Endothelial cell of umbilical vein (primary cell): Measurements from ENCODE around the gene TFCP2. TPM values are rescaled to one million over a fixed set of nuclear protein-coding genes. Genes with fewer than 3 reads are reported as not detected.

ENCODE experiments used
- BruUV-seq: library from RNA; stranded (reverse); fragments of 400-500 nt; replicated peaks from 2 replicates; lab custom pipeline; 2021; lab: Mats Ljungman, UMichigan
- CTCF ChIA-PET: fragments of 300-600, 350-600 bp; sonication (Branson Sonifier 250); formaldehyde crosslinking; loops from one replicate; lab custom pipeline; 2021; ENCODE audit warnings: antibody characterized with exemption, inconsistent platforms; lab: Charles Lee
- POLR2A ChIA-PET: fragments of 300-600, 350-600 bp; sonication (Branson Sonifier 250); formaldehyde crosslinking; loops from one replicate; lab custom pipeline; 2021; ENCODE audit warnings: antibody characterized with exemption, inconsistent platforms; lab: Charles Lee
- DNase-seq: peaks from one replicate; pipeline ENCODE4 v3.0.0-alpha.2; 2011; ENCODE audit warnings: low read depth, low spot score
- FAIRE-seq: peaks from 2 replicates; lab custom pipeline; 2011; peaks lifted over from hg19 to GRCh38; lab: Jason Lieb, UNC
- H2AFZ ChIP-seq: 2 replicates; pipeline ENCODE4 v1.6.0; 2012; ENCODE audit warnings: low read depth, low read length, control low read depth, inconsistent platforms
- H3K27ac ChIP-seq: 2 replicates; pipeline ENCODE4 v1.5.1; 2011; ENCODE audit warnings: low read depth, mild to moderate bottlenecking, control low read depth, low read length, moderate library complexity; ENCODE audit not compliant: insufficient read depth
- H3K27me3 ChIP-seq, 2 experiments: 2 replicates each; pipeline versions ENCODE4 v1.6.0 to v1.6.1; 2011; ENCODE audit warnings: low read length in 2 of 2, mixed read lengths in 1 of 2; ENCODE audit not compliant: control insufficient read depth in 2 of 2, insufficient read depth in 2 of 2
- H3K36me3 ChIP-seq, 2 experiments: 2 replicates in 1 of 2; 3 replicates in 1 of 2; pipeline ENCODE4 v1.5.1; 2011; ENCODE audit warnings: low read length in 2 of 2, mild to moderate bottlenecking in 1 of 2, moderate library complexity in 1 of 2; ENCODE audit not compliant: control insufficient read depth in 2 of 2, insufficient read depth in 2 of 2; ENCODE audit errors: extremely low read depth in 1 of 2
- H3K4me1 ChIP-seq: 3 replicates; pipeline ENCODE4 v1.5.1; 2011; ENCODE audit warnings: mild to moderate bottlenecking, low read length; ENCODE audit not compliant: control insufficient read depth, insufficient read depth; ENCODE audit errors: extremely low read depth
- H3K4me2 ChIP-seq: 2 replicates; pipeline ENCODE4 v1.6.1; 2011; ENCODE audit warnings: low read length, control low read depth, mixed read lengths; ENCODE audit not compliant: insufficient read depth
- H3K4me3 ChIP-seq, 3 experiments: fragments of 200-600 bp in 1 of 3; sonication (generic), shearing (Covaris generic) in 1 of 3; replicated peaks in 1 of 3; 2 replicates each; pipeline ENCODE4 v1.5.1; 2011 to 2016; ENCODE audit warnings: control low read depth in 3 of 3, low read length in 3 of 3, mild to moderate bottlenecking in 2 of 3, inconsistent platforms in 1 of 3, low read depth in 1 of 3, moderate library complexity in 1 of 3; ENCODE audit not compliant: insufficient read depth in 1 of 3
- H3K79me2 ChIP-seq: 2 replicates; pipeline ENCODE4 v1.6.0; 2012; ENCODE audit warnings: low read length, inconsistent platforms; ENCODE audit not compliant: control insufficient read depth, insufficient read depth
- H3K9ac ChIP-seq: replicated peaks from 2 replicates; pipeline ENCODE3; 2011; ENCODE audit warnings: low read length, control low read depth; ENCODE audit not compliant: insufficient read depth; ENCODE audit errors: extremely low read depth
- H3K9me1 ChIP-seq: replicated peaks from 3 replicates; pipeline ENCODE4 v1.6.0; 2011; ENCODE audit warnings: mild to moderate bottlenecking, low read length; ENCODE audit not compliant: control insufficient read depth, insufficient read depth; ENCODE audit errors: extremely low read depth
- H3K9me3 ChIP-seq: replicated peaks from 2 replicates; pipeline ENCODE4 v1.5.1; 2012; ENCODE audit warnings: low read length, inconsistent platforms; ENCODE audit not compliant: control insufficient read depth, insufficient read depth
- H4K20me1 ChIP-seq: replicated peaks from 2 replicates; pipeline ENCODE3; 2011; ENCODE audit warnings: mild to moderate bottlenecking, low read length; ENCODE audit not compliant: control insufficient read depth, insufficient read depth; ENCODE audit errors: extremely low read depth
- EZH2 ChIP-seq: IDR thresholded peaks from 2 replicates; pipeline ENCODE4 v1.6.1; 2012; ENCODE audit warnings: borderline replicate concordance, low read depth, mild to moderate bottlenecking, moderate library complexity, low read length, inconsistent platforms; ENCODE audit not compliant: severe bottlenecking
- FOS ChIP-seq: IDR thresholded peaks from 2 replicates; pipeline ENCODE4 v1.6.1; 2011; ENCODE audit warnings: mild to moderate bottlenecking, low read length, moderate library complexity, borderline replicate concordance; ENCODE audit not compliant: insufficient read depth
- GATA2 ChIP-seq: IDR thresholded peaks from 2 replicates; pipeline ENCODE4 v1.7.0; 2011; ENCODE audit warnings: low read depth, mild to moderate bottlenecking, moderate library complexity, mixed read lengths, low read length; ENCODE audit not compliant: insufficient read length, insufficient read depth
- JUN ChIP-seq: IDR thresholded peaks from 2 replicates; pipeline ENCODE4 v1.6.1; 2011; ENCODE audit warnings: borderline replicate concordance, low read depth; ENCODE audit not compliant: insufficient read length, insufficient read depth
- MYC ChIP-seq: IDR thresholded peaks from one replicate; pipeline ENCODE4 v1.6.1; 2011; ENCODE audit warnings: mild to moderate bottlenecking, low read depth, low read length
- POLR2A ChIP-seq: IDR thresholded peaks from 2 replicates; pipeline ENCODE4 v1.6.1; 2012; ENCODE audit warnings: low read depth, mild to moderate bottlenecking, control low read depth, low read length
- POLR2AphosphoS5 ChIP-seq: IDR thresholded peaks from 2 replicates; pipeline ENCODE4 v1.6.1; 2012; ENCODE audit warnings: low read depth, mild to moderate bottlenecking, control low read depth, low read length, moderate library complexity; ENCODE audit not compliant: insufficient read depth
- dilution Hi-C: fragments of 300-500 bp; cut with MboI; formaldehyde crosslinking; loops from one replicate; pipeline ENCODE4 v1.15.0; 2019; ENCODE audit warnings: low sequenced_read_pairs; ENCODE audit not compliant: extremely low pct_ligation_motif_present
- intact Hi-C: fragments of 100-400 bp; cut with micrococcal nuclease; formaldehyde crosslinking; loops from one replicate; pipeline ENCODE4 v1.10.0; 2022
- polyA plus RNA-seq, 4 experiments: library from polyadenylated mRNA; depleted of rRNA in 3 of 4; stranded (reverse) in 3 of 4; unstranded in 1 of 4; fragments of >200 nt; gene quantifications; 2 replicates each; pipeline versions ENCODE4 v1.2.1 to v1.2.3, GENCODE V29; 2011 to 2012; ENCODE audit warnings: missing spikeins in 1 of 4
- total RNA-seq: library from RNA; stranded (reverse); gene quantifications from 2 replicates; pipeline ENCODE4 v1.2.3, GENCODE V29; 2021
- TF ChIP-seq, protein P1 (sequence below), 2 donors: IDR thresholded peaks; 1 replicate in 1 of 2; 2 replicates in 1 of 2; pipeline ENCODE4 v1.5.1; 2011; ENCODE audit warnings: low read length in 2 of 2, mild to moderate bottlenecking in 2 of 2, moderate library complexity in 2 of 2, control low read depth in 1 of 2, inconsistent platforms in 1 of 2, low read depth in 1 of 2; ENCODE audit not compliant: insufficient read depth in 1 of 2; ENCODE audit errors: extremely low read depth in 1 of 2
- TF ChIP-seq, protein P2 (sequence below): IDR thresholded peaks from 2 replicates; pipeline ENCODE4 v1.6.1; 2011; ENCODE audit not compliant: insufficient read depth, insufficient read length

The TFCP2 gene
- total and polyA plus RNA-seq, 2 donors (not counting 3 experiments of a cell fraction or from before 2014, with no cell fraction given) = 10.2 to 28.6 TPM

GRCh38 chr12:51150777-51151176, 22.2 kb downstream of the TFCP2 start:
- FAIRE-seq = no peak
- DNase-seq = no peak
- Histone ChIP-seq H3K9ac (no peak overlapping the region), H3K4me3 (no peak overlapping the region), H3K4me1 (no peaks in the 10 kb centered on the region), H3K9me3 (no peaks in the 10 kb centered on the region), H3K27me3 (no peaks in the 10 kb centered on the region), H4K20me1 (no peaks in the 10 kb centered on the region), H3K9me1 (no peaks in the 10 kb centered on the region), H3K4me2 (no peak overlapping the region), H3K36me3 (no peaks in the 10 kb centered on the region), H3K79me2 (peaks cover 6% of the 10 kb centered on the region), H3K27ac (no peak overlapping the region), H2AFZ (no peak overlapping the region)
- ChIA-PET CTCF (no interaction called here), POLR2A (no interaction called here)
- BruUV-seq = no TSS peak
- dilution Hi-C loops (no loop called here), intact Hi-C loops (no loop called here)
- TF ChIP-seq POLR2A (no peak), FOS (no peak), JUN (no peak), POLR2AphosphoS5 (no peak), EZH2 (no peak), GATA2 (no peak), MYC (no peak)
- TF ChIP-seq, protein P1, sequence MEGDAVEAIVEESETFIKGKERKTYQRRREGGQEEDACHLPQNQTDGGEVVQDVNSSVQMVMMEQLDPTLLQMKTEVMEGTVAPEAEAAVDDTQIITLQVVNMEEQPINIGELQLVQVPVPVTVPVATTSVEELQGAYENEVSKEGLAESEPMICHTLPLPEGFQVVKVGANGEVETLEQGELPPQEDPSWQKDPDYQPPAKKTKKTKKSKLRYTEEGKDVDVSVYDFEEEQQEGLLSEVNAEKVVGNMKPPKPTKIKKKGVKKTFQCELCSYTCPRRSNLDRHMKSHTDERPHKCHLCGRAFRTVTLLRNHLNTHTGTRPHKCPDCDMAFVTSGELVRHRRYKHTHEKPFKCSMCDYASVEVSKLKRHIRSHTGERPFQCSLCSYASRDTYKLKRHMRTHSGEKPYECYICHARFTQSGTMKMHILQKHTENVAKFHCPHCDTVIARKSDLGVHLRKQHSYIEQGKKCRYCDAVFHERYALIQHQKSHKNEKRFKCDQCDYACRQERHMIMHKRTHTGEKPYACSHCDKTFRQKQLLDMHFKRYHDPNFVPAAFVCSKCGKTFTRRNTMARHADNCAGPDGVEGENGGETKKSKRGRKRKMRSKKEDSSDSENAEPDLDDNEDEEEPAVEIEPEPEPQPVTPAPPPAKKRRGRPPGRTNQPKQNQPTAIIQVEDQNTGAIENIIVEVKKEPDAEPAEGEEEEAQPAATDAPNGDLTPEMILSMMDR (IDR thresholded peaks at IDR 0.05; ENCODE audit: extremely low read depth in 1 of 2, insufficient read depth in 1 of 2, low read depth in 1 of 2, low read length in 2 of 2) = no peak
- TF ChIP-seq, protein P2, sequence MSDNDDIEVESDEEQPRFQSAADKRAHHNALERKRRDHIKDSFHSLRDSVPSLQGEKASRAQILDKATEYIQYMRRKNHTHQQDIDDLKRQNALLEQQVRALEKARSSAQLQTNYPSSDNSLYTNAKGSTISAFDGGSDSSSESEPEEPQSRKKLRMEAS = no peak
